22Rv1 (cell line): Measurements from ENCODE around the gene ALMS1.
"Not testable (repeated sequence)": the region's sequence is repeated elsewhere in the genome, so short reads cannot be mapped to it uniquely, and the experiment has no call there.

Source experiments
- H3K27ac ChIP-seq: fragments of 450-650 bp; 2 replicates; pipeline ENCODE4 v1.5.1; 2017
- ZFX ChIP-seq: fragments of 450-650 bp; IDR thresholded peaks from 2 replicates; pipeline ENCODE4 v1.6.1; 2017; ENCODE audit warnings: antibody characterized with exemption, borderline replicate concordance
- TF ChIP-seq, protein P1 (sequence below): fragments of 450-650 bp; IDR thresholded peaks from 2 replicates; pipeline ENCODE4 v1.5.1; 2017; ENCODE audit warnings: mild to moderate bottlenecking

The ALMS1 gene

DNA sequence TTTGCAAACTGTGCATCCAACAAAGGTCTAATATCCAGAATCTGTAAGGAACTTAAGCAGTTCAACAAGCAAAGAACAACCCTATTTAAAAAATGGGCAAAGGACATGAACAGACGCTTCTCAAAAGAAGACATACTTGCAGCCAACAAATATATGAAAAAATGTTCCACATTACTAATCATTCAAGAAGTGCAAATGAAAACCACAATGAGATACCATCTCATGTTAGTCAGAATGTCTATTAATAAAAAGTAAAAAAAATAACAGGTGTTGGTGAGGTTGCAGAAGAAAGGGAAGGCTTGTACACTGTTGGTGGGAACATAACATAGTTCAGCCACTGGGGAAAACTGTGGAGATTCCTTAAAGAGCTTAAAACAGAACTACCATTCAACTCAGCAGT, 130.4 kb downstream of the ALMS1 start:
- H3K27ac ChIP-seq: no peak overlapping the region
- TF ChIP-seq, protein P1, sequence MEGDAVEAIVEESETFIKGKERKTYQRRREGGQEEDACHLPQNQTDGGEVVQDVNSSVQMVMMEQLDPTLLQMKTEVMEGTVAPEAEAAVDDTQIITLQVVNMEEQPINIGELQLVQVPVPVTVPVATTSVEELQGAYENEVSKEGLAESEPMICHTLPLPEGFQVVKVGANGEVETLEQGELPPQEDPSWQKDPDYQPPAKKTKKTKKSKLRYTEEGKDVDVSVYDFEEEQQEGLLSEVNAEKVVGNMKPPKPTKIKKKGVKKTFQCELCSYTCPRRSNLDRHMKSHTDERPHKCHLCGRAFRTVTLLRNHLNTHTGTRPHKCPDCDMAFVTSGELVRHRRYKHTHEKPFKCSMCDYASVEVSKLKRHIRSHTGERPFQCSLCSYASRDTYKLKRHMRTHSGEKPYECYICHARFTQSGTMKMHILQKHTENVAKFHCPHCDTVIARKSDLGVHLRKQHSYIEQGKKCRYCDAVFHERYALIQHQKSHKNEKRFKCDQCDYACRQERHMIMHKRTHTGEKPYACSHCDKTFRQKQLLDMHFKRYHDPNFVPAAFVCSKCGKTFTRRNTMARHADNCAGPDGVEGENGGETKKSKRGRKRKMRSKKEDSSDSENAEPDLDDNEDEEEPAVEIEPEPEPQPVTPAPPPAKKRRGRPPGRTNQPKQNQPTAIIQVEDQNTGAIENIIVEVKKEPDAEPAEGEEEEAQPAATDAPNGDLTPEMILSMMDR: no peak
- no peak for TF ChIP-seq ZFX

GRCh38 chr2:73528688-73529087, 143.1 kb downstream of the ALMS1 start:
- no peak overlapping the region for H3K27ac ChIP-seq
- TF ChIP-seq, protein P1: no peak
- TF ChIP-seq ZFX: no peak

DNA sequence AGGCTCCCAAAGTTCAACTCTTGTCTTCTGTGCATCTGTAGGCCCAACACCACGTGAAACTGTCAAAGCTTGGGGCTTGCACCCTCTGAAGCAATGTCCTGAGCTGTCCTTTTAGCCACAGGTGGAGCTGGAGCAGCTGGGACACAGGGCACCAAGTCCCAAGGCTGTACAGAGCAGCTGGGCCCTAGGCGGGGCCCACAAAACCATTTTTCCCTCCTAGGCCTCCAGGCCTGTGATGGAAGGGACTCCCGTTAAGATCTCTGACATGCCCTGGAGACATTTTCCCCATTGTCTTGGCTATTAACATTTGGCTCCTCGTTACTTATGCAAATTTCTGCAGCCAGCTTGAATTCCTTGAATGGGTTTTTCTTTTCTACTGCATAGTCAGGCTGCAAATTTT, 145.1 kb downstream of the ALMS1 start:
- not testable (repeated sequence) for H3K27ac ChIP-seq

DNA sequence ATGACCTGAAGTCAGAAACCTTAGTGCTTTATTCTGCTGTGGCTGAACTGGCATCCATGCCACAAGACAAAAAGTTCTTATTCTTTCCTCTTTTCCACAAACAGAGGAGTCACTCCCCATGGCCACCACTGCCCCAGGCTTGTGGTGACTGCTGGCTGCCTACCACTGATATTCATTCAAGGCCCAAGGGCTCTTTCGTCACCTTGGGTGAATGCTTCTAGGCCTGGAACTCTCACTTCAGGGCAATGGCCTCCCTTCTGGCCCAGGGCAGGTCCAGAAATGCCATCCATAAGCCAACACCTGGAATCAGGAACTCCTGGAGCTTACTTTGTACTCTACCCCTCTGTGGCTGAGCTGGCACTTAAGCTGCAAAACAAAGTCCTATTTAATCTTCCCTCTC, 146.7 kb downstream of the ALMS1 start:
- no peak overlapping the region for H3K27ac ChIP-seq
- TF ChIP-seq, protein P1: no peak
- no peak for TF ChIP-seq ZFX

GRCh38 chr2:73536133-73536840, 150.7 kb downstream of the ALMS1 start:
- no peak overlapping the region for H3K27ac ChIP-seq
- TF ChIP-seq, protein P1: no peak
- TF ChIP-seq ZFX: no peak

GRCh38 chr2:73560875-73561274, 175.2 kb downstream of the ALMS1 start:
- not testable (repeated sequence) for H3K27ac ChIP-seq

GRCh38 chr2:73561422-73561821, 175.8 kb downstream of the ALMS1 start:
- H3K27ac ChIP-seq: no peak overlapping the region
- TF ChIP-seq, protein P1: no peak
- TF ChIP-seq ZFX: no peak

GRCh38 chr2:73564986-73565385, 179.3 kb downstream of the ALMS1 start:
- TF ChIP-seq, protein P1: no peak
- TF ChIP-seq ZFX: no peak
- no peak overlapping the region for H3K27ac ChIP-seq
